Subcutaneous adipose tissue (tissue), 4 donors: ENCODE results near the gene CCDC116. TPM values are rescaled to one million over a fixed set of nuclear protein-coding genes. Genes with fewer than 3 reads are reported as not detected.

Source experiments
- CTCF ChIP-seq: fragments of 450-650 bp; IDR thresholded peaks from one replicate; pipeline ENCODE4 v1.5.1; 2016; ENCODE audit warnings: low read depth, mild to moderate bottlenecking, control low read depth, antibody characterized with exemption, moderate library complexity
- total RNA-seq, 4 donors: library from RNA; depleted of rRNA; stranded (reverse); fragments of >200 nt; gene quantifications; one replicate each; pipeline ENCODE4 v1.1.0, GENCODE V29; 2016

CCDC116 gene
- total RNA-seq, 4 donors from 2014 or later, result 0.22 to 1.1 TPM; not detected in 2

DNA sequence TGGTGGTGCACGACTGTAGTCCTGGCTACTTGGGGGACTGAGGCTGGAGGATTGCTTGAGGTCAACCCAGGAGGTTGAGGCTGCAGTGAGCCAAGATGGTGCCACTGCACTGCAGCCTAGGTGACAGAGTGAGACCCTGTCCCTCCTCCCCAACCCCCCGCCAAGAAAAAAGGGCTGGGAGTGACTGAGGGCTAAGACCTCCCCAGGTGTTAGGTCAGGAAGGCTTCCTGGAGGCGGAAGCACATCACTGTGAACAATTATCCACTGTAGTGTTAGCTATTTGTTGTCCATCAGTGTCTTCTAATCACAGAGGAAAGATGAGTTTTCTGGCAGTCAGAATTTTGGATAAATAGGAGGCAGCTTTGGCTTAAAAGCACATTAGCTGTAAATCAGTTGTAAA, 11.5 kb upstream of the CCDC116 start:
- TF ChIP-seq CTCF, result no peak

DNA sequence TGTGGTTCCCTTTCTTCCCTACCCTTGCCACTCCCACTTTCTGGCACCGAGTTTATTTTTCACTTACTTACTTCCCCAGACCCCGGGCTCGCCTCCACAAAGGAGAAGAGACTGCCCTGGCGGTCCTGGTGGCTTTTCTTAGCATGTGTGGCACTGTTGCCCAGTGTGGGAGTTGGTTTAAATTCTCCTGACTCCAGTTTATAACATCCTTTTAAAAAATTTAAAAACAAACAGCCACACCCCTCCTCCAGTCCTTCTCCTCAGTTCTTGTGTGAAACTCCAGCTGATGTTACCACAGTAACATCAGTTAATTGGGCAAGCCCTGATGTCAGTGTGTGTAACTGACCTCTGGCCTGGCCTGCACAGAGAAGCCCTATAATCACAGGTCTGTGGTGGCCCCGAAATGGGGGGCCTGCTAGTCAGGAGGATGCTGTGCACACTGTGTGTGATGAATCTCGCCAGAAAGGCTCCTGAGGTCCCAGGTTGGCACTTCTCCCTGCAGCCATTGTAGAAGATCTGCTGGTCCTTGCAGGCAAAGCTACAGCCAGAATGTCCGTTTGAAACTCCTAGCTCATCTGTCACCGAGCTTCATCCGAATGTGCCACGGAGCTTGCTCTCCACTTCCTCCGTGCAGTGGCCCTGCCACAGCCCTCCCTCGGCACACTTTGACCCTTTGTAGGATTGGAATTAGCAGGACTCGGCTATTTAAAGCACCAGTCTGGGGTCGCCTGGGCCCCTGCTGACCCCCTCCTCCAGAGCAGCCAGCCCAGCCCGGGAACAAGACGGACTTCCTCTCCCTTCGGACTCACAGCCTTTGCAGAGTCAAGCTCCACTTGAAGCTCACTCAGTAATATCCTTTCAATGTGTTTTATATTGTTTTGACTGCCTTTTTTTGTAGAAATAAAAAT, 10.3 kb upstream of the CCDC116 start:
- no peak for TF ChIP-seq CTCF

- TF ChIP-seq CTCF, result no peak
These were observed 9.5 kb upstream of the CCDC116 start for GRCh38 chr22:21622919-21623647.

- TF ChIP-seq CTCF, result no peak
These were observed 9.0 kb upstream of the CCDC116 start for GRCh38 chr22:21623648-21623970.

DNA sequence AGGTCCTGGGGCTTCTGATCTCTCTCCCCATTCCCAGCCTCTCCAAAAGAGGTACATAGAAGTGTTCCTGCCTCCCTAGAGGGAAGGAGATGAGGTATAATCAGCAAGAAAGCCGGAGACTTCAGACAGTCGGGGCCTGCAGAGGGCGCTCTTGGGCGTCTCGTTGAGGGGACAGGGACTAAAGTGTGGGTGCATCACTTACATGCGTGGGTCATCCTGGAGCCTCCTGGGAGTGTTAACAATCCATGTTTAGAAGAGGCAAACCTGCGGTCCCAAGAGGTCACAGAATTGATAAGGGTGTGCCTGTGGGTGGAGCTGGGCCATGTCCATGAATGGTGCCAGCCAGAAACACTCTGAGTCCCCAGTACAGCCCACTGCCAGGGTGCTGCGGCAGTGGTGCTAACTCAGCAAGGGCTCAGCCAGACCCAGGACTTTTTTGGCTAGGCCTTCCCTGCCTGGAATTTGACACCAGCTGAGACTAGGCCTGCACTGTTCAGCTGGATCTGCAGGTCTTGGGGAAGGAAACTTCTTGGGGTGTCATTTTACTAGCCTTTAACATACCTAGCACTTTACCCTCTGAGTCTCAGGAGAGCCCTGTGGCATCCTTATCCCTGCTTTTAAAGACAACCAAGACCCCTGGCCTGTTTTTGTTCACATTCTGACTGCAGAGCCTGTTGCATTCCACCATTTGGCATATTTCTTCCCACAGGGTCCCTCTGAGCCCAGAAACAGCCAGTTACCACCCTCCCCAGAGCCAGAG, 8.3 kb upstream of the CCDC116 start:
- TF ChIP-seq CTCF, result no peak

DNA sequence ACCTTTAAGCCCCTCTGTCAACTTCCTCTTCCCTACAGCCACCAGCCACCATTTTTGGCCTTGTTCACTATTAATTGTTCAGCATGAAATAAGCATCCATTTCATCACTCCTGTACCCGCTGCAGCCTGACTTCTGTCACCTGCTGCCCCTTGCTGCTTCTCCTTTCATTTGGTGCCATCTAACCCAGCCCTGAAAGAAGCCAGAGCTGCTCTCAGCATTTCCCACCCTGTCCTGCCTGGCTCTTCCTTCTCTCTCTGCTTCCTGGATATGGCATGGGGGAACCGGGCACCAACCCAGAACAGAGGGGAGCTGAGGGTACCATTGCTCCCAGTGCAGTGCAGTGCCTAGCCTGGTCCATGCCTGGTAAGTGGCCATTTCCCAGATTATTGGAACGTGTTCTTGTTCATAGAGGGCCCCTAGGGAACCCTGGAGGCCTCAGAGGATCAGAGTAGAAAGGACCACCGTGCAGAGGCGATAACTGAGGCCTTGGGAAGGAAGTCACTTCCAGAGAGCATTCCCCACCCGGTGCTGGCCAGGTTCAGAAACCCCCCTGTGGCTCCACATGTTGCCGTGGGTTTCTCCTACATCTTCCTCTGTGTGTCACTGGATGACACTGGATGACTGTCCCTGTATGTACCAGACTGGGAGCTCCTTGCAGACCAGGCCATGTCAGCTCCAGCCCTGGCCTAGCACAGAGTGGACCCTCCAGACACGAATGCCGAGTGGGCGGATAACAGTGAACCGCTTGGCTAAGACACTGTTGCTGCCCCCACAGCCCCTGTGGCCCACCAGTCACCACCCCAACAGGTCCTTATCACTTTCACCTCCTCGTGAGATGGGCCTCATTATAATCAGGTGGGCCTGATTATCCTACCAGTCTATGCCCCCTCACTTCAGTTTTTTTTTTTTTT, 7.4 kb upstream of the CCDC116 start:
- no peak for TF ChIP-seq CTCF
